ENCODE results near the gene PUM1. TPM values are rescaled to one million over a fixed set of nuclear protein-coding genes. Genes with fewer than 3 reads are reported as not detected.

Gene PUM1
- total RNA-seq, 2 donors from 2014 or later: 70.4 to 97.9 TPM

GRCh38 chr1:30882678-30883388, 182.7 kb downstream of the PUM1 start:
- Histone ChIP-seq H3K4me3 (no peak overlapping the region), H3K27me3 (replicated peaks; ENCODE audit: insufficient read depth) (no peaks in the 10 kb centered on the region), H3K4me1 (ENCODE audit: control insufficient read depth in 1 of 2, low read depth in 2 of 2) (peaks cover 7 to 85% of the 10 kb centered on the region in 2 donors), H3K27ac (no peak overlapping the region), H3K9me3 (no peaks in the 10 kb centered on the region), H3K36me3 (no peaks in the 10 kb centered on the region)
- ATAC-seq (ENCODE audit: insufficient number of reproducible peaks, low FRiP score, low read depth) (no peak), DNase-seq (ENCODE audit: low spot score) (no peak)
- no peak for TF ChIP-seq CTCF (IDR thresholded peaks at IDR 0.05)

Other genes starting within 250 kb of the PUM1 start
- 10 to 100 TPM; 51.6 to 75.4 TPM for gene SDC3, start 157.0 kb downstream of the PUM1 start, total RNA-seq
- gene NKAIN1, start 174.2 kb upstream of the PUM1 start, total RNA-seq: not detected
- gene SNRNP40, start 231.1 kb upstream of the PUM1 start, total RNA-seq: 10 to 100 TPM; 26.5 to 44.1 TPM
- gene ZCCHC17, start 231.3 kb upstream of the PUM1 start, total RNA-seq: 10 to 100 TPM; 13.1 to 21.7 TPM